Ovary (tissue), 3 donors: Measurements from ENCODE around the gene PDE4D.

Experiments
- CTCF ChIP-seq, 3 donors: fragments of 450-650 bp in 2 of 3; fragments of 200-600 bp in 1 of 3; IDR thresholded peaks; one replicate each; pipeline versions ENCODE4 v1.5.1 to v1.8.0; 2016 to 2022; ENCODE audit warnings: antibody characterized with exemption in 3 of 3, mild to moderate bottlenecking in 1 of 3
- EP300 ChIP-seq: sonication (generic); formaldehyde crosslinking; IDR thresholded peaks from one replicate; pipeline ENCODE4 v1.6.1; 2017; ENCODE audit warnings: antibody characterized with exemption
- donor health status: DM: no; HTN: no; CAD: no.

GRCh38 chr5:59485629-59486439 is 407.7 kb downstream of the PDE4D start:
- TF ChIP-seq CTCF (IDR thresholded peaks at IDR 0.05) (no peak), EP300 (no peak)
